ENCODE measurements around the gene BEX5.
"Not testable (repeated sequence)": the region's sequence is repeated elsewhere in the genome, so short reads cannot be mapped to it uniquely, and the experiment has no call there.

BEX5 gene

DNA sequence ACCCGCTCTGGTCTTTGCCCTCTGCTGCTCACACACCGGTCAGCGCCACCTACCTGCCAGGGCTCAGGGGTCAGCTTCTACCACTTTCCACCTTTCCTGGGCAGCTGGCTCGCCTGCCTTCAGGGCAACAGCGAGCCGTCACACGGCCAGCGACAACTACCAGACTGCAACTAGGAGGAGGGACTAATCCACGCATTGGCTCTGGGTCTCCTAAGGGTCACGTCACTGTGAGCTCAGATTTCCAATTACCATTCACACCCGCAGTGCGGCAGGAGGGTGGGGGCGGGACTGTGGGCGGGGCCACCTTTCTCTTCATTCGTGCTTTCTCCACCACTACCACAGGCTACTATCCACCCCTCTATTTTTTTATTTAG is at the start of gene BEX5:
TSS of gene BEX5 (minus strand) at position 172 of the 374 bp plus-strand sequence. CDS start 1,712 bp downstream, outside the sequence.
- DNase-seq (ENCODE audit: low spot score) = peak; percentile 67

DNA sequence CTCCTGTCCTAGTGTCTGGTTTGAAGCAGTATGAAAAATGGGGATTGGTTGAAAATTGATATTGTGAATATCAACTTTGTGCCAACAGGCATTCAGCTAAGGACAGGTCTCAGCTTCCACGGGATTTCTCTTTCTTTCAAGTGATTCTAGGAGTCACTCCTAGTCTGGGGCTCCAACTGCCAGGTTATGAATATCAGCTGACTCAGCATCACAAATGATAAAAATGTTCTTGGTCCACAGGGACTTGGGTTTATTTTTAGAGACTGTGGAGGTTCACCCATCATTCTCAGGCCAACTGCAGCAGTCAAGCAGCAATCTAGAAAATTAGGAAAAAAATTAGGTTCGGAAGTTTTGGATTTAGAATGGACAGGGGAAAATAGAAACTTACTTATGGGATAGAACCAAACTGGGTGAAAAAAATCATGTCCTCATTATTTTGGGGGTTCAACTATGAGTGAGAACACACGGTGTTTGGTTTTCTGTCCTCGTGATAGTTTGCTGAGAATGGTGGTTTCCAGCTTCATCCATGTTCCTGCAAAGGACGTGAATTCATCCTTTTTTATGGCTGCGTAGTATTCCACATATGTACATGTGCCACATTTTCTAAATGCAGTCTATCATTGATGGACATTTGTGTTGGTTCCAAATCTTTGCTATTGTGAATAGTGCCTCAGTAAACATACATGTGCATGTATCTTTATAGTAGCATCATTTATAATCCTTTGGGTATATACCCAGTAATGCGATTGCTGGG is 30.4 kb upstream of the BEX5 start:
- no peak for DNase-seq (ENCODE audit: low spot score)

DNA sequence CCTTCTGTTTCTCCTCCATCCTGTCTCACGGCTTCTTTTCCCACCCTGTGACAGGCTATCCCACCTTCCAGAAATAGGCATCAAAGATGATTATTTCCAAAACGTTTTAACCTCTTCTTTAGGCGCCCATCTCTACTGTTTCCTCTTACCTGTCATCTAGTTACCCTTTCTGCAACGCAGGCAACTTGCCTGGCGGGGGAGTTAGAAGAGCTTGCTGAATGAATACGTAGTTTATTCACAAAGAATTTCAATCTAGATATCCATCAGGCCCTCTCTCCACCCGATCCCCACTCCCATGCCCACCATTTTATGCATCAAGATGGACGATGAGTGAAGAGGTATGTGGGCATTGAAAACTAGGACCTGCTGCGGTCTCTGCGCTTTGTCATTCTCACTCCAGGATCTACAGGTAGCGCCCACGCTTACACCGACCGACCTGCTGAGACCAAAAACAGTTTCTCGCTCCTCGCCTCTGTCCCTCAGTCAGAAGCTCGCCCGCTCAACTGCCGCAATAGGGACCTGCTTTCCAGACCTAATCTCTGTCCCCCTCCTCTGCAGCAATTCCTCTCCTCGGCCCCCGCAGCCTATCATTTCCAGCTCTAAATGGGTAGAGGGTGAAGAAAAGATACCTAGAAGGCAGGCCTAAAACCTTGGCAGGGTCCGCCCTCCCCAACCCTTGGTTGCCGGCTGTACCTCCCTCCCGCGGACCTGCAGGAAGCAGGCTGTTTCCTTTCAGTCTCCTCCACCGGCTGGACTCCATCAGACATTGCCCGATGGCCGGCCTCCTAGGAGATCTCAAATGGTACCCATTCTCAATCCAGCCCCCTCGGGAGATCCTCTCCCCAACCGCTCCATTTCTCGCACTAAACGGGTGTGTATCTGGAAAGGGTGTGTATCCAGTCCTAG is 624 bp downstream of the BEX5 start:
- peak; percentile 3 for DNase-seq (ENCODE audit: low spot score)

DNA sequence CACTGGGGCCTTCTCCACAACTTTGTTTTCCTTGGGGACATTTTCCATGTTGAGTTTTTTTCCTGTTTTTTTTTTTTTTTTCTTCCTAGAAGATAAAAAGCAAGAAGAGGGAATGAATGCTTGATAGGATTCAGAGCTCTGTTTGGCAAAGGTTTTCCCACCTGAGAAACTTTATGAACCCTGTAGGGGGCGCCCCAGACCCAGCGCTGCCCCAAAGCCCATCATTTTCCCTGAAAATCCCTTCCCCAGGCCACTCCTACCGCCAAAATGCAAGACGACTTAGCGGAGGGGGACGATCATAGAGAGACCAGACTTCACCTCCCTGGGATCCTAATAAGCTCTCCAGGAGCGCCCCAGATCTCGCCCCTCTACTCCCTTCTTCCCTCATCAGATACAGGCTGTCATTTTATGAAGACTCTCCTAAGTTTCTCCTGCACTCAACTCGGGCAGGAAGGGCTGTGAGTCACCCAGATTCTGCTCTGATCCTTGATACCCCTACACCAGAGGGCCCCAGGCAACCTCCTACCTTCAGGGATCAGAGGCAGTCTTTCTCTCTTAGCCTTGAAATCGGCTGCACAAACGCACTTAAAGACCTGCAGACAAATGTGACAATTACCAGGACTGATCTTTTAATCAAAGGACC is 1.4 kb downstream of the BEX5 start:
- DNase-seq (ENCODE audit: low spot score) = no peak

DNA sequence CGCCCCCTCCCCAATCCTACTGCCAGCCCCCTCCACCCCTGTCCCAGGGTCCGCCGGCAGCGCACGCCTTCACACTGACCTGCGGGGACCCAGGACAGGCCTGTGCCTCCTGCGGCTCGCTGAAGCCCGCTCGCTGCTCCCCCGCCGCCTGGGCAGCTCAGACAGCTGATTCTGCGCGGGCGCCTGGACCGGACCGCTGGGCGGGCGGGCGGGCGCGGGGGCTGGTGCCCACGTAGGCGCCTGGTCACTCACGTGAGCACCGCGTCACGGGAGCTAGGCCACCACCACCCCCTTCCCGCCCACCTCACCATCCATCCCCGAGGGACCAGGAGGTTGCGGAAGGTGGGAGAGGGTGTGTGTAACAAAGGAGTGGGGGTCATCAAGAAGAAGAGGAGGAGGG is 13.5 kb downstream of the BEX5 start, which contains the start of gene TCEAL6:
TSS of gene TCEAL6 (minus strand) at position 208 of the 400 bp plus-strand sequence.
- DNase-seq (ENCODE audit: low spot score) = not testable (repeated sequence)

DNA sequence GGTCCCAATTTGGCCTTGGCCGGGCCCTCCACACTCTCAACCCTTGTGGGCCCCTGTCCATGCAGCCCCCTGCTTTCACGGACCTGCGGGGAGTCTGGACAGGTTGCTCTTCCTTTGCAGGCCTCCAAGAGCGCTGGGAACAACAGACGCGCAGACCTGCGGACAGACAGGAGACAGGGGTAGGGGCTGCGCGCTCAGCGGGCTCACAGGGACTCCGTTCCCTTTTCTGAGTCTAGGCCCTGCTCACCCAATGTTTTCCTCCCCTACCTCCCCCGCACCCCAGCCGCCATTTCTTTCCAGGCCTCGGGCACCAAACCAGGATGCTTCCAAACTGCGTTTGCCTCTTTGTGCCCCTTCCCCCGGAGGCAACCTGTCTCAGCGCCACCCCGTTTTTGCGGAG is 14.1 kb downstream of the BEX5 start:
- not testable (repeated sequence) for DNase-seq (ENCODE audit: low spot score)

DNA sequence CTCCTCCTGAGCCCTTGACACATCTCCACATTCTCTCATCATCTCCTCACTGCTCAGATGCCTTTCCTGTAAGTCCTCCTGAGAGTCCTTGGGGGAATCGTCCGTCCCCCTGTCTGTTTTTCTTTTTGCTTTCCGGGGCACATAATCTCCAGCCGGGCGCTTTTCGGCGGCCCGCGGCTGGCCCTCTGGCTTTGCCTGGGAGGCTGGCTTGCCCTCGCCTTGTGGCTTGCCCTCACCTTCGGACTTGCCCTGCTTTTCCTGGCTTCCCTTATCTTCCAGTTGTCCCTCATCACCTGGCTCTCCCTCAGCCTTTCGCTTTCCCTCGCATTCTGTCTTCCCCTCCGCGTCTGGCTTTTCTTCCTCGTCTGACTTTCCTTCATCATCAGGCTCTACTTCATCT is 14.9 kb downstream of the BEX5 start:
- not testable (repeated sequence) for DNase-seq (ENCODE audit: low spot score)

DNA sequence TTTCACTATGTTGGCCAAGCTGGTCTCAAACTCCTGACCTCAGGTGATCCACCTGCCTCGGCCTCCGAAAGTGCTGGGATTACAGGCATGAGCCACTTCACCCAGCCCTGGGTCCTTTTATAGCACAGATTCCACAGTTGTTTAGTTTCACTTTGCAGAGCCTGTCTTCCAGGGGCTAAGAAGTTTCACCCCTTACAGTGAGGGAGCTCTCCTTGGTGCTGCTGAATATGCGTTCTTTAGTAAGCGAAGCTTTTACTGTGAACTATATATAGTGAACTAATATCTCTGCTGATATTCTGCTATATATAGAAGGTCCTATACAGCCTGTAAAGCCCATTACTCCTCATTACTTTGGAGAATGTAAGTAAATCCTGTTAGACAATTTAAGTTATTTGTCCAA is 17.7 kb downstream of the BEX5 start:
- DNase-seq (ENCODE audit: low spot score) = no peak

DNA sequence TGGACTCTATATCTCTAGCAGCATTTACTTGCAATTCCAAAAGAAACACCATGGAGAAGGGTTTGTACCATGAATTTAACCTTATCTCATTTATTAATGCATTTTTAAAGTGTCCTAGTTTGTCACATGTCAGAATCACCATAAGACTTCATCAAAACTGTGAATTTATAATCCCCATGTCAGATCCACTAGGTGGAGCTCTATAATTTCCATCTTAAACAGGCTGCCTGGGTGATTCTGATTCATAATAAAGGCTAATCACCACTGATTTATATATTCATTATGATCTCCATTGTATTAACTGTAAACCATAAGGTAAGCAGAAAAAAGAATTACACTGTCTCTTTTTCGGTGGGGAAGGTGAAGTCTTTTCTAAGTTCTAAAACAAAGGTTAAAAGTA is 26.3 kb downstream of the BEX5 start:
- no peak for DNase-seq (ENCODE audit: low spot score)

DNA sequence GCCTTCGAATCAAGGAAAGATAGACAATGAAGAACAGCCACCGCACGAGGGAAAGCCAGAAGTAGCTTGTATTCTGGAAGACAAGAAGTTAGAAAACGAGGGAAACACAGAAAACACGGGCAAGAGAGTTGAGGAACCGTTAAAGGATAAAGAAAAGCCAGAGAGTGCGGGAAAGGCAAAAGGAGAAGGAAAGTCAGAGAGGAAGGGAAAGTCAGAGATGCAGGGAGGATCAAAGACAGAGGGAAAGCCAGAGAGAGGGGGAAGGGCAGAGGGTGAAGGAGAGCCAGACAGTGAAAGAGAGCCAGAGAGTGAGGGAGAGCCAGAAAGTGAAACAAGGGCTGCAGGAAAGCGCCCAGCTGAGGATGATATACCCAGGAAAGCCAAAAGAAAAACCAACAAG is 28.9 kb downstream of the BEX5 start:
- no peak for DNase-seq (ENCODE audit: low spot score)

DNA sequence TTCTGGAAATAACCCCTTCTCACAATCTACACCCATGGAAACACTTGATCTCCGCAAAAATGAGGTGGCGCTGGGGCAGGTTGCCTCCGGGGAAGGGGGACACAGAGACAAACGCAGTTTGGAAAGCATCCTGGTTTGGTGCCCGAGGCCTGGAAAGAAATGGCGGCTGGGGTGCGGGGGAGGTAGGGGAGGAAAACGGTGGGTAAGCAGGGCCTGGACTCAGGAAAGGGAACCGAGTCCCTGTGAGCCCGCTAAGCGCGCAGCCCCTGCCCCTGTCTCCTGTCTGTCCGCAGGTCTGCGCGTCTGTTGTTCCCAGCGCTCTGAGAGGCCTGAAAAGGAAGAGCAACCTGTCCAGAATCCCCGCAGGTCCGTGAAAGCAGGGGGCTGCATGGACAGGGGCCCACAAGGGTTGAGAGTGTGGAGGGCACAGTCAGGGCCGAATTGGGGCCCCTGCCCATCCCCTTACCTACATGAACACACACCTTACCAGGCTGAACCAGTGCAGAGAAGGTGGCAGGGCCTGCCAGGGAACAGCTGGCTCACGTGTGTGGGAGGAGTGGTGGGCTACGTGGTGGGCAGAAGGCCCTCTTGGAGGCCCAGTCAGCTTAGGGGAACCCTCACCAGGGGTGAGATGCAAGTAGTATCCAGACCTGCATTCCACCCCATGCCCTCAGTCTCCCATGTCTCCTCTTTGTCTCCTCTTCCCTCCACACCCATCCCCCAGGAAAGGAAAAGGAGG is 29.5 kb downstream of the BEX5 start:
- DNase-seq (ENCODE audit: low spot score) = not testable (repeated sequence)

DNA sequence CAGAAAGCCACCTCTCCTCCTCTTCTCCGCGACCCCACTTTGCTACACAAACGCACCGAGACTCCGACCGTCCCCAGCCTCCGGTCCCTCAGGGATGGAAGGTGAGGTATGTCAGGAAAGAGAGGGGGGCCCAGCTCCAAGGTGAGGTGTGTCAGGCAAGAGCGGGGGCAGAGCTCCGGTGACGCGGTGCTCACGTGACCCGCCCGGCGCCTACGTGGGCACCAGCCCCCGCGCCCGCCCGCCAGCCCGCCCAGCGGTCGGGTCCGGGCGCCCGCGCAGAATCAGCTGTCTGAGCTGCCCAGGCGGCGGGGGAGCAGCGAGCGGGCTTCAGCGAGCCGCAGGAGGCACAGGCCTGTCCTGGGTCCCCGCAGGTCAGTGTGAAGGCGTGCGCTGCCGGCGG is 30.3 kb downstream of the BEX5 start, which contains the start of gene TCEAL2:
TSS of gene TCEAL2 (plus strand) at position 244 of the 400 bp plus-strand sequence. CDS start 1,152 bp downstream, outside the sequence.
- not testable (repeated sequence) for DNase-seq (ENCODE audit: low spot score)

DNA sequence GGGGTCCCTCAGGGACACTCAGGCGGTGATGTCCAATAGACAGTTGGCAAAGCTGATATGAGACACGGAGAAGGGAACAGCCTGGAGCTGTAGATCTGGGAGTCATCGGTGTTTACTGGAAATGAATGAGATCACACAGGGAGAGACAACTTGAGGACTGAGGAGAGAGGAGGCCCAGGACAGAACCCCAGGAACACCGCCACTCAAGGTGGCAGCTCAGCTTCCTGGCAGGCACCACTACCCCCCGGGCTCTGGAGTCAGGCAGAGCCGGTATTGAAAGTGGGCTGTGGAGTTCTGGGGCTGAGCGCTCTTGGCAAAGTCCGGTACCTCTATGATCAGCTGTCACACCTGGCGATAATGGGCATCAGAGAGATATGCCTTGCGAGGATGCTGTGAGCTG is 30.8 kb downstream of the BEX5 start:
- not testable (repeated sequence) for DNase-seq (ENCODE audit: low spot score)

DNA sequence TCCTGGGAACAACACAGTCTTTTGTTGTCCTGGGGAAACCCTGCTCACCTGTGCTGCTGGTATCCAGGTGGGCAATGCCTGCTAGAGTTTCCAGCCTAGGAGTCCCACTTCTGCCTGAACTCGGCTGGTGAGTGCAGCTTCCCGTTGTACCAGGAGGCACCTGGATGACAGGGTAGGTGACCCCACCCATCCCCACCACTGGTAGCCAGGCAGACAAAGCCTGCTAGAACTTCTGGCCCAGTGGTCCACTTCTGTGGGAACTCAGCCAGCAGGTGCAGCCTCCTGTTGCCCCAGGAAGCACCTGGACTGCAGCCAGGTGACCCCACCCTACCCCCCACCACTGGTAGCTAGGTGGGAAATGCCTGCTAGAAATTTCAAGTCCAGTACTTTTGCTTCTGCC is 40.0 kb downstream of the BEX5 start:
- DNase-seq (ENCODE audit: low spot score) = no peak

DNA sequence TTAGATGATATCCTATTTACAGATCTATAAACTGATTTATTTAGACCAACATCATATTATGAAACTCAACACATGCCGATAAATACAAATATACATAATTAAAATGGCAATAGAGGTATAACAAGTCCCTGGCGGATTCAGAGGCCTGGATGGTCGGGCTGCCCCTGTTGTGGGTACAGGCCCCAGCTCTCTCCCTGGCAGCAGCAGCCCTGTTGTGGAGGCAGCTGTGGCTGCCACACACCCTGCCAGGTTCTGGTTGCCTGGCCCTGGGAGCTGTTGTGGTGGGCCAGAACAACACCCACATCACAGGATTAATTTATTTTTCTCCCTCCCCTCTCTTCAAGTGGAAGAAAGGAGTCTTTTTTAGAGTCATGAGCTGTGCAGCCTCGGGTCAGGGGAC is 42.4 kb downstream of the BEX5 start:
- no peak for DNase-seq (ENCODE audit: low spot score)

Data from CD4-positive, alpha-beta T cell treated with Interleukin-6 at 100 ng/mL for 8 hours (primary cell).